GM10248 (cell line): Measurements from ENCODE around the gene OSTF1.

Source experiments
- CTCF ChIA-PET: fragments of 300-600 bp; sonication (Branson Sonifier 250); formaldehyde crosslinking; extraction: SDS; loops from one replicate; lab custom pipeline; 2021; ENCODE audit warnings: antibody characterized with exemption; lab: Yijun Ruan, JAX
- POLR2A ChIA-PET: fragments of 350-650 bp; sonication (Branson Sonifier 250); formaldehyde crosslinking; extraction: SDS; loops from one replicate; lab custom pipeline; 2020; ENCODE audit warnings: antibody characterized with exemption; lab: Yijun Ruan, JAX
- DNase-seq: peaks from one replicate; pipeline ENCODE4 v3.0.0; 2012; ENCODE audit errors: extremely low spot score
- TF ChIP-seq, protein P1 (sequence below): IDR thresholded peaks from 2 replicates; pipeline ENCODE4 v1.5.1; 2012; ENCODE audit warnings: mild to moderate bottlenecking, low read depth; ENCODE audit errors: extremely low read depth, missing control alignments, control extremely low read depth

The OSTF1 gene, protein sequence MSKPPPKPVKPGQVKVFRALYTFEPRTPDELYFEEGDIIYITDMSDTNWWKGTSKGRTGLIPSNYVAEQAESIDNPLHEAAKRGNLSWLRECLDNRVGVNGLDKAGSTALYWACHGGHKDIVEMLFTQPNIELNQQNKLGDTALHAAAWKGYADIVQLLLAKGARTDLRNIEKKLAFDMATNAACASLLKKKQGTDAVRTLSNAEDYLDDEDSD

DNA sequence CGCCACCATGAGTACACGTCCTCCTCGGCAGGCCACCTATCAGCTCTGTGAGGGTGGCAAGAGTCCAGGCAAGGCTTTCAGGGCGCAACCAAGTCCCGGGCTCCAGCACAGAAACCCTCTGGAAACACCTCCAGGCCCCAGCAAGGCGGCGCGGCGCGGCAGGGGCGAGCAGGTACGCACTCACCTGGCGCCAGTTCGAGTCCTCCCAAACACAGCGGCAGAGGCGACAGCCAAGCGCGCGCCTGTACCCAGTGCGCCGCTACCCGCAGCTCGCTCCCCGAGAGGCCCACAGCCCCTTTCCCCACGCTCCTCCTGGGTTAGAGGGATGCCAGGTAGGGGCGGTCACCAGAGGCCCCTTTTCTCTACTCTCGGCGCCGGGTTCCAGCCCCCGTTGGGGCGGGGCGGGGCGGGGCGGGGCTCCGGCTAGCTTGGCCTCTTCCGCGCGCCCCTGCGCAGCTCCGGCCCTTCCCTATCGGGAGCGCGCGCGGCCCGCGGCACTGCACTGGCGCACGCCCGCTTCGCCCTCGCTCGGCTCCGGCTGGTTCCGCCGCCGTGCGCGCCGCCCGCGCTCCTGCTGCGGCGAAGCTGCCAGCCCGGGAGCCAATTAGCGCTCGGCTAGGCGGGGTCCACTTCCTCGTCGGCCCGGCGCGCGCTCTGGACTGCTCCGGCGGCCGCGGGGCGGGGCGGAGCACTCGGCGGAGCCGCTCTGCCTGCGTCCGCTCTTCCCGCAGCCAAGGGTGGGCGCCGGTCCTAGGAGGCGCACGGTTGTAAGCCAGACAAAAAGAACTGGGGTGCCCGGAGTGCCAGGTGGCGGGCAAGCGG lies at the start of gene OSTF1, which contains the start of gene NMRK1:
OSTF1 (plus strand) TSS at position 691 of the 822 bp plus-strand sequence. CDS start 179 bp downstream, outside the sequence.
NMRK1 (minus strand) TSS at position 332 of the 822 bp plus-strand sequence. CDS start 5,040 bp downstream, outside the sequence.
- TF ChIP-seq, protein P1, sequence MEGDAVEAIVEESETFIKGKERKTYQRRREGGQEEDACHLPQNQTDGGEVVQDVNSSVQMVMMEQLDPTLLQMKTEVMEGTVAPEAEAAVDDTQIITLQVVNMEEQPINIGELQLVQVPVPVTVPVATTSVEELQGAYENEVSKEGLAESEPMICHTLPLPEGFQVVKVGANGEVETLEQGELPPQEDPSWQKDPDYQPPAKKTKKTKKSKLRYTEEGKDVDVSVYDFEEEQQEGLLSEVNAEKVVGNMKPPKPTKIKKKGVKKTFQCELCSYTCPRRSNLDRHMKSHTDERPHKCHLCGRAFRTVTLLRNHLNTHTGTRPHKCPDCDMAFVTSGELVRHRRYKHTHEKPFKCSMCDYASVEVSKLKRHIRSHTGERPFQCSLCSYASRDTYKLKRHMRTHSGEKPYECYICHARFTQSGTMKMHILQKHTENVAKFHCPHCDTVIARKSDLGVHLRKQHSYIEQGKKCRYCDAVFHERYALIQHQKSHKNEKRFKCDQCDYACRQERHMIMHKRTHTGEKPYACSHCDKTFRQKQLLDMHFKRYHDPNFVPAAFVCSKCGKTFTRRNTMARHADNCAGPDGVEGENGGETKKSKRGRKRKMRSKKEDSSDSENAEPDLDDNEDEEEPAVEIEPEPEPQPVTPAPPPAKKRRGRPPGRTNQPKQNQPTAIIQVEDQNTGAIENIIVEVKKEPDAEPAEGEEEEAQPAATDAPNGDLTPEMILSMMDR, result no peak
- ChIA-PET POLR2A (interaction anchor here (1.1 kb wide), 2 partner anchors 60 to 136 kb away, joined by 3 read pairs; partner anchors contain the start of gene CARNMT1), CTCF (interaction anchor here (1.0 to 3.4 kb wide), 7 partner anchors 10 to 314 kb away, joined by 3 to 12 read pairs (median 4); partner anchors contain the start of gene C9orf40)
- DNase-seq, result peak; percentile 93

DNA sequence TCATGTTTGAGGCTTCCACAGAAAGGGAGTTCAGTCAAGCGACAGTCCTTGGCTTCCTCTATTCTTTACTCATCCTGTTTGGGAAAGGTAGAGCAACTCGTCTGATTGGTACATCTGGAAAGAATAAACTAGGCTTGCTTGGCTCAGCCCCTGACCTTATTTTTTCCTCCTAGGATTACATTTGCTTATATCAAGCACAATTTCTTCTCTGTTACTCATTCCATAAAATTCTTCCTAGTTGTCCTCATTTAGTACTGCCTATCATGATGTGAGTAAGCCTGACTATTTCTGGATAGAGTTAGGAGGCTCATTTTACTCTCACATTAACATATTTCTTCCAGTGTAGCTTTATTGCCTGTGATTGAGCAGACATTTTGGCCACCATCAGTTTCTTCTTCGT lies 49.3 kb upstream of the OSTF1 start:
- POLR2A ChIA-PET, result no interaction called here
- CTCF ChIA-PET, result interaction anchor here (0.9 to 2.0 kb wide), 2 partner anchors 11 to 26 kb away, joined by 3 to 5 read pairs; partner anchors contain the start of gene CARNMT1
- TF ChIP-seq, protein P1, result no peak
- no peak for DNase-seq

DNA sequence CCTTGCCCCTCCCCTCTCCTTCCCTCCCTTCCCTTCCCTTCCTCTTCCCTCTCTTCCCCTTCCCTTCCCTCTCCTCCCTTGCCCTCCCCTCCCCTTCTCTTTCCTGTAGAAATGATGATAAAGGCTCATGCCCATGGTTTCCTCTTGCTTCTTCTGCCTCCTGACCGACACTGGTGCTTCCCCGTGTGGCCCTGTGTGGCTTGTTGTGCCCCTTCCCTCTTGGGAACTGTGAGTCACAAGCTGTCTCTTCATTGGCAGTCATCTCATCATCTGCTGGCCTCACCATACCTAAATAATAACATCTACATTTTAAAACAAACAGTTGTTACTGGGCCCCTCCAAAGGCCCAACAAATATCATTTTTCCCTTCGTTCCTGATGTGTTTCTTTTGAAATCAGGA lies 48.5 kb upstream of the OSTF1 start:
- no peak for DNase-seq
- ChIA-PET CTCF (interaction anchor here (0.7 to 2.0 kb wide), 2 partner anchors 11 to 88 kb away, joined by 3 to 5 read pairs; partner anchors contain the start of gene CARNMT1), POLR2A (no interaction called here)
- TF ChIP-seq, protein P1, result no peak

DNA sequence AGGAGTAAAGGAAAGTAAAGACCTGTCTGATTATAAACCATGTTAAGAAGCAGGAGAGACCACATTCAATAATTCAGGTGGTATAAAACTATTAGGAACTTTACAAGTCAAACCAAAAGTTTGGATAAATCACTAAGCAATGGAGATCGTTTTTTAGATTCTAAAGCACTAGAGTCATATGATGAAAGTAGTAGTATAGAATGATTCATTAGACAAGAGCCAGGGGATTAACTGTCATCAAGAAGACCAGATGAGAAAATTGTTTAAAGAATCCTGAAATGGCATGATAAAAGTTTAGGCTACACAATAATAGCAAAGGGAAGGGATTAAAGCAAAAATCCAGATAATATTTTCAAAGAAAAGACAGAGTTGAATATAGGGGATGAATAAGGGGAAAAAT lies 47.3 kb upstream of the OSTF1 start:
- ChIA-PET POLR2A (no interaction called here), CTCF (no interaction called here)
- TF ChIP-seq, protein P1, result no peak
- no peak for DNase-seq

DNA sequence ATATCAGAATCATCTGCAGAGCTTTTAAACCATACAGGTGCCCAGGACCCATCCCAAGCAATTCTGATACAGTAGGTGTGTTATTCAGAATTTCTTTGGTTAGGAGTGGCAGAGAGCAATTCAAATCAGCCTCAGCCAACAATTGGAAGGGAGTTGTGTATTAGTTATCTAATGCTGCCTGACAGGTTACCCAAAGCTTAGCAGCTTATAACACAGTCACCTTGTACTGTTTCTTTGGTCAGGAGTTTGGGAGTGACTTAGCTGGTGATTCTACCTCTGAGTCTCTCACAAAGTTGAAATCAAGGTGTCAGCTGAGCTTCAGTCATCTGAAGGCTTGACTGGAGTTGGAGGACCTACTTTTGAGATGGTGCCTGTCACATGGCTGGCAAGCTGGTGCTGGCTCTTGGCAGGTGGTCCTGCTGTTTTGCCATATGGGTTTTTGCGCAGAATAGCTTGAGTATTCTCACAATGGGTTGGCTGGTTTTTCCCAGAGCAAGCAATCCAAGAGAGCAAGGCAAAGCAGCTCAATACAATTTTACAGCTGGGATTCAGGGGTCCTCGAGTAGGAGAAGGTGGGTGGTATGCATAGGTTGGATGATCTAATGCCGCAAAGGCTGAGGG lies 41.5 kb upstream of the OSTF1 start:
- POLR2A ChIA-PET, result no interaction called here
- no peak for DNase-seq
- TF ChIP-seq, protein P1, result no peak
- CTCF ChIA-PET, result interaction anchor here (1.1 to 1.6 kb wide), 2 partner anchors 13 to 31 kb away, joined by 3 to 4 read pairs; no protein-coding TSS in a partner anchor

DNA sequence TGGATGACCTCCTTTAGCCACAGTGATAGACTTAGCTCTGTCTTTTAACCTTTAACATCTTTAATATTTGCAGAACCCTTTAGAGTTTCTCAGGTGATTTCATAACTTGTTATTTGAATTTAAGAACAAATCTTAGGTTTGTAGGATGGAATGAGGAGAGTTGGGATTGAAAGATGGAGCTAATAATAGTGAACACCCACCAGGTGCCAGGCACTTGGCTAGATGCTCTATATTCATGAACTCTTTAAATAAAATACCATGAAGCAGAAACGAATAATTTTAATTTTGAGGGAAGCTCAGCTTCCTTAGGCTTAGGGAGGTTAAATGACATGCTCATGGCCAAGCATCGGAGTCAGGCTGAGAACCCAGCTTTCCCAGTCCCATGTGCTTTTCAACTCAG lies 40.8 kb upstream of the OSTF1 start:
- TF ChIP-seq, protein P1, result no peak
- CTCF ChIA-PET, result interaction anchor here (1.6 kb wide), 1 partner anchor 30 kb away, joined by 4 read pairs; no protein-coding TSS in a partner anchor
- POLR2A ChIA-PET, result no interaction called here
- DNase-seq, result no peak
